Fibroblast of peridontal ligament (primary cell): ENCODE results near the gene SHLD1.

Source experiments
- DNase-seq: peaks from one replicate; pipeline ENCODE4 v3.0.0-alpha.2; 2010; ENCODE audit errors: extremely low read depth

Gene SHLD1

DNA sequence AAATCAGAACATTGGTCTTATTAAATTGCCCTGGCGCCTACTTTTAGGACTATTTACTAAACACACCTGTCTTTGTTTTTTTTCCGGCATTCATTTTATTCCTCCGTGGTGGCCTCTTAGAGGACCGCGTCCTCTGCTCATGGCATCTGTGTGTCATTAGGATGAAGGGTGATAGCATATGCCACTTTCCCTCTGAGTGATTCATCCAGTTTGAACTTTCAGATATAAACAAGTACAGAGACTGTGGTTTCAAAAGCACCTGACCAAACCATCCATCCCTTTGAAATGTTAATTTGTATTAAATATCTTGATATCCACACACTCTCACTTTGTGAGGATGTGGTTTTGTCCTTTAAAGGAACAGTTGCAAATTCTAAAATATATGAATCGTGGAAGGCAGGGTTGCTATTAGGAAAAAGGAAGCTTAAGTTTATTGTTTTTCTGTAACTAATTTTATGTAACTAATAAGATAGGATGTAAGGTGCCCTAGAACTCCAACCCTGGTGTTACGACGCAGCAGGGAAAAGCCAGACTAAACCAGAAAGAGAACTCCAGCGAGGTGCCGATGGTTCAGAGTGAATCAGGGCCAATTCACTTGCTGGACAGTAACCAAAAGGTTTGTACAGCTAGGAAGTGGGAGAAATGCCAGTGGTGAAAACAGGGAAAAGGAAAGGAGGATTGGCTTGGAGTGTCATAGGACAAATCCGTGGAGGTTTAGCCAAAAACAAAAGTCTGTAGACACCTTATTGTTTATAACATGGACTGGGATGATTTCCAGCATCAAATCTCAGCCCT lies 98.7 kb downstream of the SHLD1 start:
- DNase-seq, result peak; percentile 45

DNA sequence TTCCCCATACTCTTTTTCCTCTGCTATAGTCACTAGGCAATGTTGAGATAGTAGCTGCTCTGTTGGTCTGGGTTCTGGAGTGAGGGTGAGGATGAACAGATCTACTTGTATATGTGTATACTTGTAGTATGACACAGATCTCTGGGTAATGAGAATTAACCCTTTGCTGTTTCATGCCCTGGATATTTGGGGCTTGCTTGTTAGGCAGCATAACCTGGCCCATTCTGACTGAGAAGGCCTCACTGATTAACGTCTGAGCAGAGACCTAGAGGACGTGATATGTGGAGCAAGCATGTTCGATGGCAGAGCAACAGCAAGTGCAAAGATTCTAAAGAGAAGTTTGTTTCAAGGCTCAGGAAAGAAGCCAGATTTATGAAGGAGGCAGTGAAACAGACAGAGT lies 105.7 kb downstream of the SHLD1 start:
- no peak for DNase-seq

DNA sequence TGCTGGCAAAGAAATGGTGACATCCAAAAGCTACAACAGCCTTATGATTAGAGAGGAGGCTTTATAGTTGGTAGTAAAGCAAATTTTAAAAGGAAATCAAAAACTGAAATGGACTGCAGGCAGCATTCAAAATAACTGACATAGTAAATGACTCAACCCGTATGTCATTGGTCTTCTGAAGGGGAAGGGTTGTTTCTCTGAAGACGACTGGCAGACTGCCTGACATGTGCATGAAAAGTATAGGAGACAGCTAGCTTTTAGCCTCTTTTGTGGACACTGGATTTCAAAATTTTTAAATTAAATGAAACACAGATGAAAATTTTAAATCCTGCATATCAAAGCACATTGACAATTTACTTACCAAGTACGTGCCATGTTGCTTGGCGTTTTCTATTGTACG lies 109.4 kb downstream of the SHLD1 start:
- DNase-seq, result peak; percentile 81

DNA sequence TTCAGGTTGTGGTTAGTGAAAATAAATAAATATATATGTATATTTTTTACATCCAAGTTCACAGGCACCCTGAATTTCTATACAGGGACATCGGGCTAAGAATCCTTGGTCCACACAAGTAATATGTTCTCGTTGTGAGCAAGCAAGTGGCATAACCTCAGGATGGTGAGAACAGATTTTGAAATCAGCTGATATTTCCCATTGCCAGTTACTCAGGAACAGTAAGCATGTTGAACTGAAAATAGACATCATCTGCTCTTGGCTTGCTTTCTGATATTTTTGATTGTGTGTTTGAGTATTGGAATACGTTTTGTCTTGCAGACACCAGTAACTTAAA lies 112.5 kb downstream of the SHLD1 start:
- DNase-seq, result no peak

GRCh38 chr20:5863040-5863833 lies 113.0 kb downstream of the SHLD1 start:
- peak; percentile 17 for DNase-seq

DNA sequence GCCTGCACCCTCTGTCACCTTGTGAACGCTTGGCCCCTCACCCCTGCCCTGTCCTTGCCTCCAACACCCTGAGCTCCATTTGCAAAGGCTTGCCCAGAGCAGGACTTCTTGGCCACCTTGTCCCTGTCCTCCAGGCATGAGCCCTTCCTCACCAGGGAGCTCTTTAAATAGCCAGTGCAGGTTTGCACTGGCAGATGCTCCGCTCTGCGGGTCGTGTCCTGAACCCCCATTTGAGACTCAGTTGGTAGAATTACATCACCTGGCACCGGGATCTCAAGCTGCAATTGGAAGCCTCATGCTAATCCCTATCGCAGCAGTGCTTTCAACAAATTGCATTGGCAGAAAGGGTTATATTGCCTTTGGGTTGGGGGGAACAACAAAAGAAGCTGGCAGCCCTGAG lies 114.2 kb downstream of the SHLD1 start:
- DNase-seq, result no peak

DNA sequence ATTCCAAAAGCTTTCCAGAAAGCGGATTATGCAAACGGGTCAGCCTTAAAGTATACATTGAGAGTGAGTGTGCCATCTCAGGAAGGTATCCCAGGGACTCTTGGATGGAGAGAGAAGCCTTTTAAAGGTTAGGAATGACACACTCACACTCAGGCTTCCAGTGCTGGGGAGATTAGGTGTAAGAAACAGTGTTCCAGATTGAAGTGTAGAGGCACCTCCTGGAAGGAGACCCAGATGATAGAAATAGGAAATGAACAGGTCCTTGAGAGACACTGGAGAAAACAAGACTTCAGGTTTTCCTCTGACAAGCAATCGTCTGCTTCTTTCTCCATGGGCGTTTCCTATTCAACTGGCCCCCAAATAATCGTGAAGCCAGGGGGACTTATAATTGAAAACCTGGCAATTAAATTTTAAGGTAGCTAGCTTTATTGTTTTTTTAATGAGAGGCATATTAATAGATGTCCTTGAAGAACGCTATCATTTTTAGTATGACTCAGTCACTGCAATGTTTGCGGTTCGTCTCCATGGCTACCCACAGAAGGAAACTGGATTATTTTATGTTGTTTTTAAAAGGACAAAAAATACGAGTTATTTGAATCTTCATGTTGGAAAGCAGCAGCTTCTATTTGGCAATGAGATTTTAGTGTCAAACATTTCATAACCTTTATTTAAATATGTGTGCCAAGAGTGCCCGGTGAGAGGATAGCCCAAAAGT lies 114.8 kb downstream of the SHLD1 start:
- DNase-seq, result no peak

GRCh38 chr20:5865604-5866003 lies 115.4 kb downstream of the SHLD1 start:
- DNase-seq, result no peak

GRCh38 chr20:5870568-5870981 lies 120.4 kb downstream of the SHLD1 start:
- DNase-seq, result no peak

GRCh38 chr20:5871459-5872410 lies 121.5 kb downstream of the SHLD1 start:
- no peak for DNase-seq

- DNase-seq, result no peak
These were observed 126.9 kb downstream of the SHLD1 start for GRCh38 chr20:5877128-5877527.

- no peak for DNase-seq
These were observed 130.1 kb downstream of the SHLD1 start for GRCh38 chr20:5880326-5880725.

GRCh38 chr20:5881703-5882102 lies 131.5 kb downstream of the SHLD1 start:
- DNase-seq, result no peak

DNA sequence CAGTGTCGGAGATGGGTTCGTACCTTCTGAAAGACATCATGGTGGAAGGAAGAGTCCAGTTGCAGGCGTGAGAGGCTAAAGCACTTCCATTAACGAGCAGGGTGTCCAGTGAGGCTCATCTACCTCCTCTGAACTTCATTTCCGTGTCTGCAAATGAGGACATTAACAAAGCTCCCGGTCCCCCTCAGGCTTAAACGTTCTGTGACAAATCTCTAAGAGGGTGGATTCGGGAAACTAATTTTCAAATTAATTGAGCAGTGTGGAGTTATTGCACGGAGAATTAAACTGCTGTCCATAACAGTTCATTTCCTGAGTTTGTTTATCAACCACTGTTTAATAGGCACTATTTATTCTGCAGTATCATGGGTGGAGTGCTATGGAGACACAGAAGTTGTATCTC lies 132.0 kb downstream of the SHLD1 start:
- no peak for DNase-seq

DNA sequence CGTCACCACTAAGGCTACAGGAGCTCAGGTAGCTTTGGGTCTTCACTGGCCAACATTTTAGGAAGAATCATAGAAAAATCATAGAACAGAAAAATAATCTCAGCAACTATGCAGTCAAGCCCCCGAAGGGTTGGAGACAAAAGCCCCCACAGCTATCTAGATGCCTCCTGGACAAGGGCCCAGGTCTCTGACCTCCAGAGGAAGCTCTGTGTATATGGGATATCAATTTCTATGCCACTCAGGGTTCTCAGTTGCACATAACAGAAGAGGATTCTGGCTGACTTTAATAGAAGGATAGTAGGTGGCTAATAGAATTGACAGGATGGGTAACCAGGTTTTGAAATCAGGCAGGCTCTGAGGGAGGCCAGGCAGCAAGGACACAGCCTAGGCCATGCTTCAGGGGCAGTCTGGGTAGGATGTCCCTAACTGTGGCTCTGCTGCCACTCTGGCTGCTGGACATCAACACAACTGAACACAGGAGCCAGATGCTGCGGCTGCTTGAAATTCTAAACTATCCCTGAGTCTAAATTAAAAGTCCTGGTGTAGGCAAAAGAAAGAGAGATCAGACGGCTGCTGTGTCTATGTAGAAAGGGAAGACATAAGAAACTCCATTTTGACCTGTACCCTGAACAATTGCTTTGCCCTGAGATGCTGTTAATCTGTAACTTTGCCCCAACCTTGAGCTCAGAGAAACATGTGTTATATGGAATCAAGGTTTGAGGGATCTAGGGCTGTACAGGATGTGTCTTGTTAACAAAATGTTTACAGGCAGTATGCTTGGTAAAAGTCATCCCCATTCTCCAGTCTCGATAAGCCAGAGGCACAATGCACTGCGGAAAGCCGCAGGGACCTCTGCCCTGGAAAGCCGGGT lies 134.5 kb downstream of the SHLD1 start:
- no peak for DNase-seq

DNA sequence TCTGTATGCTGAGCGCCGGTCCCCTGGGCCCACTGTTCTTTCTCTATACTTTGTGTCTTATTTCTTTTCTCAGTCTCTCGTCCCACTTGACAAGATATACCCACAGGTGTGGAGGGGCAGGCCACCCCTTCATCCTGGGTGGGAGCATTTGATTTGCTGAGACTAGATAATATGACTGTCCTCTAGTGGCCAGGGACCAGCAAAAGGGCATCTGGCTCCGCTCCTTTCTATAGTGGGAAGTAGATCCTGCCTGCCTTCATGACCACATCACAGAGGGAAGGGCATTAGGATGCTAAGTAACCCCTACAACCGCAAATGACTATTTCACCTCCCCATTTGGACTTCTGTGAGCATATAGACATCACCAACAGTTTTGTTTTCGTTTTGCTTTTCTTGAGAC lies 135.7 kb downstream of the SHLD1 start:
- DNase-seq, result no peak

GRCh38 chr20:5886788-5887187 lies 136.6 kb downstream of the SHLD1 start:
- no peak for DNase-seq

DNA sequence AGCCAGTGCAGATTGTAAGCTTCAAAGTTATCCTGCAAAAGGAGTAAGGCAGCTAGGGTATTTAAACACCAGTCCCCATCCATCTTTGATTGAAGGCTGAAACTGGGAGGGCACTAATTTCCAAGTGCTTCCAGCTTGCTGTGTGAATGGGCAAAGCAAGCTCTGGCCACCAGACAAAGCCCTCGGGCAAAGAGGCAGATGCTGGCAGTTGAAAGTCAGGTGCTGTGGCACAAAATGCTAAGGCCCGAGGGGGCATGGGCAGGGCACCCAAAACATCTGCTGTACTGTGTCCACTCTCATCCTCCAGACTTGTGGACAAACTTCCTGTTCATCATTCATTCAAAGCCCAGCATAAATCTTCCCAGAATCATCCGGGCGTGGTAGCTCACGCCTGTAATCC lies 137.2 kb downstream of the SHLD1 start:
- DNase-seq, result no peak

GRCh38 chr20:5888041-5888440 lies 137.8 kb downstream of the SHLD1 start:
- DNase-seq, result no peak

GRCh38 chr20:5890773-5891441 lies 140.7 kb downstream of the SHLD1 start:
- no peak for DNase-seq
